ENCODE results near the gene NYAP1.

Gene NYAP1

DNA sequence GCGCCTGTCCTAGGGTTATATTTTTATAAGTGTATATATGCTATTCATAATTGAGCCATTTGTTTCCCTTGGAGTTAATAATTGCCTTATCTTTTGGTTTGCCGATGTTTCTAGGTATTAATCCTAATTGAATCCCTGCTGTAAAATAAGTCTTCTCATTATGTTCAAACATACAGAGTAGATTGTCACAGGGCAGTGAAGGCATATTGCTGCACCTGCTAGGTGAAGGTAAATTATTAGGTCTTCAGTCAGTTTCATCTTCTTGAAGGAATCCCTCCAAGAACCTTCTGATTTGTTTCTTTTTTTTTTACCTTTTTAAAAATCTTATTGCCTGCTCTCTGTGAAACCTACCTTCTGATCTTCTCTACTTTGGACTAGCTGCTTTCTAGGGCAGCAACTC, 37.3 kb downstream of the NYAP1 start:
- TF ChIP-seq, protein P1, sequence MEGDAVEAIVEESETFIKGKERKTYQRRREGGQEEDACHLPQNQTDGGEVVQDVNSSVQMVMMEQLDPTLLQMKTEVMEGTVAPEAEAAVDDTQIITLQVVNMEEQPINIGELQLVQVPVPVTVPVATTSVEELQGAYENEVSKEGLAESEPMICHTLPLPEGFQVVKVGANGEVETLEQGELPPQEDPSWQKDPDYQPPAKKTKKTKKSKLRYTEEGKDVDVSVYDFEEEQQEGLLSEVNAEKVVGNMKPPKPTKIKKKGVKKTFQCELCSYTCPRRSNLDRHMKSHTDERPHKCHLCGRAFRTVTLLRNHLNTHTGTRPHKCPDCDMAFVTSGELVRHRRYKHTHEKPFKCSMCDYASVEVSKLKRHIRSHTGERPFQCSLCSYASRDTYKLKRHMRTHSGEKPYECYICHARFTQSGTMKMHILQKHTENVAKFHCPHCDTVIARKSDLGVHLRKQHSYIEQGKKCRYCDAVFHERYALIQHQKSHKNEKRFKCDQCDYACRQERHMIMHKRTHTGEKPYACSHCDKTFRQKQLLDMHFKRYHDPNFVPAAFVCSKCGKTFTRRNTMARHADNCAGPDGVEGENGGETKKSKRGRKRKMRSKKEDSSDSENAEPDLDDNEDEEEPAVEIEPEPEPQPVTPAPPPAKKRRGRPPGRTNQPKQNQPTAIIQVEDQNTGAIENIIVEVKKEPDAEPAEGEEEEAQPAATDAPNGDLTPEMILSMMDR (IDR thresholded peaks at IDR 0.05), result no peak

- TF ChIP-seq, protein P1 (IDR thresholded peaks at IDR 0.05), result no peak
These were observed 48.7 kb downstream of the NYAP1 start for GRCh38 chr7:100532165-100533022.

GRCh38 chr7:100538348-100538653, 54.6 kb downstream of the NYAP1 start:
- TF ChIP-seq, protein P1 (IDR thresholded peaks at IDR 0.05), result no peak

GRCh38 chr7:100538654-100539435, 55.1 kb downstream of the NYAP1 start, which contains the start of gene AGFG2:
TSS of gene AGFG2 (plus strand) at chr7:100539203. CDS start at chr7:100539347, 144 bp downstream.
- TF ChIP-seq, protein P1 (IDR thresholded peaks at IDR 0.05), result no peak

DNA sequence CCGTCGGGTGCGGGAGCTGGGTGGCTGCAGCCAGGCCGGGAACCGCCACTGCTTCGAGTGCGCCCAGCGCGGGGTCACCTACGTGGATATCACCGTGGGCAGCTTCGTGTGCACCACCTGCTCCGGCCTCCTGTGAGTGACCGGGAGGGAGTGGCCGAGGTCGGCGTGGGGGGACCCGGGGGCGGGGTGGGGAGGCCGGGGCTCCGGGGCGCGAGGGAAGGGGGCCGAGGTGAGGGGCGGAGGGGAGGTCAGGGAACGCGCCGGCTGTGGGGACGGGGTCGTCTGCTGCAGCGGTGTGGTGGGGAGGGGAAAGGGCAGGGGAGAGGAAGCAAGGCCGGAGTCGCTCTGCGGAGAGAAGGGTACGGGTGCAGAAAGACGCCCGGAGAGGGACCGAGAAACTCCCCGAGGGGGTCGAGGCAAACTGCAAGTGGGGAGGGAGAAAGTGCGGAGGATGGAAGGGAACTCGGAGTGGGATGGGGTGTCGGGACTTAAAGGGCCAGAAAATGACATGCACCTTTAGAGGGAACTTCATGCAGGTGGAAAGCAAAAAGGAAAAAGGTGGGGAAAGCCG, 55.8 kb downstream of the NYAP1 start:
- TF ChIP-seq, protein P1 (IDR thresholded peaks at IDR 0.05), result no peak

DNA sequence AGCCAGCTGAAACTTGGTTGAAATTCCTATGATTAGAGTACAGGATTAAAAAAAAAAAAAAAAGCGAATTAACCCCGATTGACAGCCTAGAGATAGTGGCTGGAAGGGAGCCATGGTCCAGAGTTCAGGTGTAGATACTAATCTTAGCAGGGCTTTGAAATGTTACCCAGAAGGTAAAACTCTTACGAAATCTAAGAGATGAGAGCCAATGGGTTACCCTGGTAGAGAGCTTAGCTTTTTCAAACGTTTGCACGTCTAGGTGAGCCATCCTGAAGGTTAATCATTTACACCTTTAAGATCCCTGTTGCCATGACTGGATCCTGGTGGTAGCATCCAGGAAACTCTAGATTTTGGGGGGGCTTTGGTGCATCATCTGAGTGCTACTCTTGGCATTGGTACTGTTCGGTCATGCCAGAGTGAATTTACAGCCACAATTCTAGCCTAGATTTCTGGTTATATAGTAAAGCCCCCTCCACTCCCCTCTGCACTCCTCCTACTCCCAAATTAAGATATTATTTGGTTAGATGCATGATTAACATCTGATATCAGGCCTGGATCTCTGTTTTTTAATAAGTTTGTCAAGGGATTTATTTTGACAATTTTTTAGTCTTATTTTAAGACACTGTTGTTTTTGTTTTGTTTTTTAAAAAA, 56.5 kb downstream of the NYAP1 start:
- TF ChIP-seq, protein P1 (IDR thresholded peaks at IDR 0.05), result no peak

DNA sequence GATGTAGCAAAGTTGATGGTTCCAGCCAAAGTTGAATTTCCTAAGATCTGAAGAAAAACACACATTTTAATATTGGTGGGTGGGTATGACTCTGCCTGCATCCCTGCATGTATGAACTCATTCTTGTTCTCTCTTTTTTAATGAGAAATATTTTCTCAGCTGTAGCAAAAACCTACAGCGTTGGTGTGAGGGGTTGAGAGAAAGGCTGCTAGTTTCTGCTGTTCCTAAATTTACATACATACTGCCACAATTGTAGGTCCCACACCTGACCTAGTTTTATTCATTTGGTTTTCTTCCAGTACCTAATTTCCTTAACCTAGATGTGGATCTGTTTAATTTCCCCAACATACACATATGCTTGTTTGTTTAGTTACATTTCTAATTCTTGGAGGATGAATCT, 59.9 kb downstream of the NYAP1 start:
- TF ChIP-seq, protein P1 (IDR thresholded peaks at IDR 0.05), result no peak

All from LNCAP (cell line).